HepG2 (cell line): ENCODE data around the gene MOGAT3. TPM values are rescaled to one million over a fixed set of nuclear protein-coding genes. Genes with fewer than 3 reads are reported as not detected.
A peak's percentile ranks its signal among the peaks of the same experiment; 100 is the strongest.

Experiments used
- ATM ChIP-seq: fragments of 450-650 bp; IDR thresholded peaks from 2 replicates; pipeline ENCODE4 v1.7.1; 2017; ENCODE audit warnings: mild to moderate bottlenecking, borderline replicate concordance
- BCL6 ChIP-seq: IDR thresholded peaks from 2 replicates; pipeline ENCODE4 v1.6.1; 2016; ENCODE audit warnings: missing genetic modification reagents, missing compliant biosample characterization
- CBX1 ChIP-seq: IDR thresholded peaks from one replicate; pipeline ENCODE4 v1.6.1; 2016; ENCODE audit warnings: antibody characterized with exemption, low read depth
- MBNL3 ChIP-seq: fragments of 250-450 bp; sonication (Bioruptor Pico); conservative IDR thresholded peaks from 2 replicates; pipeline ENCODE4 v1.8.0; 2022; ENCODE audit warnings: mild to moderate bottlenecking, inconsistent platforms
- PRMT3 ChIP-seq: sonication (generic); formaldehyde crosslinking; IDR thresholded peaks from 2 replicates; pipeline ENCODE4 v1.8.1; 2022; ENCODE audit warnings: low read depth, mild to moderate bottlenecking, moderate library complexity, missing genetic modification reagents, borderline replicate concordance
- RBM22 ChIP-seq: fragments of 200-400 bp; formaldehyde crosslinking; optimal IDR thresholded peaks from 2 replicates; pipeline ENCODE3; 2017; ENCODE audit warnings: mild to moderate bottlenecking, low read length, moderate library complexity
- SP5 ChIP-seq: IDR thresholded peaks from 2 replicates; pipeline ENCODE4 v1.6.1; 2016; ENCODE audit warnings: low read depth, borderline replicate concordance
- SRSF9 ChIP-seq: fragments of 200-400 bp; formaldehyde crosslinking; IDR thresholded peaks from 2 replicates; pipeline ENCODE4 v1.6.1; 2018; ENCODE audit warnings: borderline replicate concordance, mild to moderate bottlenecking, low read depth, low read length; ENCODE audit not compliant: insufficient read depth, poor library complexity, severe bottlenecking
- TCF7 ChIP-seq: sonication (generic); IDR thresholded peaks from 2 replicates; pipeline ENCODE4 v1.6.1; 2016; ENCODE audit warnings: antibody characterized with exemption, low read depth
- YEATS2 ChIP-seq: sonication (generic); formaldehyde crosslinking; IDR thresholded peaks from 2 replicates; pipeline ENCODE4 v1.4.0; 2020; ENCODE audit warnings: missing genetic modification reagents, borderline replicate concordance
- ZFP41 ChIP-seq: sonication (generic); formaldehyde crosslinking; IDR thresholded peaks from 2 replicates; pipeline ENCODE4 v1.4.0; 2020; ENCODE audit warnings: mild to moderate bottlenecking, missing genetic modification reagents, borderline replicate concordance
- ZMYM4 ChIP-seq: sonication (generic); formaldehyde crosslinking; IDR thresholded peaks from 2 replicates; pipeline ENCODE4 v1.8.1; 2023; ENCODE audit warnings: mild to moderate bottlenecking, missing genetic modification reagents
- ZNF263 ChIP-seq: sonication (generic); formaldehyde crosslinking; IDR thresholded peaks from 2 replicates; pipeline ENCODE4 v1.4.0; 2020; ENCODE audit warnings: missing genetic modification reagents
- ZNF34 ChIP-seq: sonication (generic); formaldehyde crosslinking; IDR thresholded peaks from 2 replicates; pipeline ENCODE4 v1.4.0; 2020; ENCODE audit warnings: mild to moderate bottlenecking, missing genetic modification reagents, borderline replicate concordance
- ZNF354B ChIP-seq: sonication (generic); formaldehyde crosslinking; IDR thresholded peaks from 2 replicates; pipeline ENCODE4 v1.8.0; 2022; ENCODE audit warnings: mild to moderate bottlenecking, missing genetic modification reagents
- ZNF639 ChIP-seq: conservative IDR thresholded peaks from 2 replicates; pipeline ENCODE4 v1.6.1; 2018; ENCODE audit warnings: missing genetic modification reagents
- ZNF850 ChIP-seq: sonication (generic); formaldehyde crosslinking; conservative IDR thresholded peaks from 2 replicates; pipeline ENCODE4 v1.9.0; 2021; ENCODE audit warnings: mild to moderate bottlenecking, missing genetic modification reagents
- ZSCAN22 ChIP-seq: sonication (generic); formaldehyde crosslinking; IDR thresholded peaks from 2 replicates; pipeline ENCODE4 v1.4.0; 2020; ENCODE audit warnings: mild to moderate bottlenecking, missing genetic modification reagents
- polyA plus RNA-seq, 8 experiments: library from polyadenylated mRNA; depleted of rRNA in 3 of 8; stranded (reverse) in 7 of 8; unstranded in 1 of 8; fragments of >200 nt; fragmentation: Illumina TruSeq in 4 of 8; extraction: Trizol in 4 of 8; gene quantifications; 2 replicates each; pipeline versions ENCODE4 v1.2.1 to v1.2.3, GENCODE V29; 2011 to 2016; ENCODE audit warnings: low read depth in 4 of 8, missing spikeins in 1 of 8, mixed read lengths in 1 of 8; ENCODE audit not compliant: insufficient read depth in 1 of 8
- total RNA-seq, 5 experiments: library from RNA; depleted of rRNA; stranded (reverse); fragments of >200 nt; fragmentation: Illumina TruSeq; extraction: Trizol; gene quantifications; 2 replicates each; pipeline ENCODE4 v1.2.3, GENCODE V29; 2016; ENCODE audit warnings: low read depth in 1 of 5
- TF ChIP-seq, protein P1 (sequence below): sonication (generic); formaldehyde crosslinking; IDR thresholded peaks from 2 replicates; pipeline ENCODE4 v1.5.0; 2020; ENCODE audit warnings: missing genetic modification reagents, mild to moderate bottlenecking, borderline replicate concordance
- TF ChIP-seq, protein P2 (sequence below), 2 experiments: fragments of 450-650 bp in 1 of 2; sonication (generic) in 1 of 2; formaldehyde crosslinking; IDR thresholded peaks; 2 replicates each; pipeline versions ENCODE4 v1.5.0 to v1.8.0; 2020 to 2022; ENCODE audit warnings: mild to moderate bottlenecking in 1 of 2, missing genetic modification reagents in 1 of 2
- TF ChIP-seq, protein P3 (sequence below): sonication (generic); formaldehyde crosslinking; IDR thresholded peaks from 2 replicates; pipeline ENCODE4 v1.4.0; 2020; ENCODE audit warnings: missing genetic modification reagents
- TF ChIP-seq, protein P4 (sequence below): sonication (generic); formaldehyde crosslinking; IDR thresholded peaks from 2 replicates; pipeline ENCODE4 v1.4.0; 2020; ENCODE audit warnings: missing genetic modification reagents

MOGAT3 gene
- total and polyA plus RNA-seq, 2 of the 13 experiments (the other 11 are each of a cell fraction or from before 2014, with no cell fraction given) = 22.5 to 30.5 TPM

DNA sequence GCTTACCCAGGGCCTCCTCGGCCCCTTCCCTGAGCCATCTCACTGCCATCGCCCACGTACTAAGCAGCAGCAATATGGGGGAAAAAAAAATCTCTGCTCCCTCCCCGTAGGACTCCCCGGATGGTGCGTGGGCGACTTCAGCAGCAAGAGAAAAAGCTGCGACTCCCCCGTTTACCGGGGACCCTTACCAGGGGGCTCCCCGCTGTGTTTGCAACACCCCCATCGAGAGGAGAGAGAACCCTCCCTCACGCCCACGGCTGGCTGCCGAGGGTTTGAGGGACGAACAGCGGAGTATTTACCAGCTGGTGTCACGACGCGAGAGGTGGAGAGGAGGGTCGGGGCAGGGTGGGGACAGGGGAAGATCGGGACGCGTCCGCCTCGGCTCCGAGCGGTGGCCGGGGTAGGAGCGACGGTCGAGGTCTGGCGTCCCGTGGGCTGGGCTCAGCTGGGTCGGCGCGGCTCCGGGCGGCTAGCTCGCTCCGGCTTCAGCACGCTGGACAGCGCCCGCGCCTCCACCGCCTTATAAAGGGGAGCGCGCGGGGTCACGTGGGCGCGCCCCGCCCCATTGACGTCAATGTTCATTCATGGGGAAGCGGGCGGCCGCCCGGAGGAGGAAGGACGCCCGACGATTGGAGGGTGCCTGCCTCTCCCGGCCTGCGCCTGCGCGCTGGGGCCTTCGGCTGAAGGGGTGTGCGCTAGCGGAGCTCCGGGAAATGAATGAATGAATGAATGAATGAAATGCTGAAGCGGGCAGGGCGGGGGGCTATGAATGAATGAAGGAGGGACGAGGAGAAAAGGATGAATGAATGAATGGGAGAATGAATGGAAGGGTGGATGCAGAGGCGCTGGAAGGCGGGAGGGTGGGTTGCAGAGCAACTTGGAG lies 35.5 kb downstream of the MOGAT3 start, which contains the start of gene VGF (continued):
- no peak for TF ChIP-seq CBX1
- peak; percentile 78 for TF ChIP-seq SP5 (CRISPR knock-in tag)
- TF ChIP-seq ZNF850 (CRISPR knock-in tag) = no peak
- peak; percentile 95 for TF ChIP-seq ZMYM4
- TF ChIP-seq, protein P1, sequence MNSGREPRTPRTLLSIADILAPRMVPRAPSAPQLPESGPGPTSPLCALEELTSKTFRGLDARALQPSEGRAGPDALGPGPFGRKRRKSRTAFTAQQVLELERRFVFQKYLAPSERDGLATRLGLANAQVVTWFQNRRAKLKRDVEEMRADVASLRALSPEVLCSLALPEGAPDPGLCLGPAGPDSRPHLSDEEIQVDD (CRISPR knock-in tag) = peak; percentile 98
- no peak for TF ChIP-seq MBNL3
- peak; percentile 84 for TF ChIP-seq ZNF263 (CRISPR knock-in tag)
- TF ChIP-seq, protein P2, sequence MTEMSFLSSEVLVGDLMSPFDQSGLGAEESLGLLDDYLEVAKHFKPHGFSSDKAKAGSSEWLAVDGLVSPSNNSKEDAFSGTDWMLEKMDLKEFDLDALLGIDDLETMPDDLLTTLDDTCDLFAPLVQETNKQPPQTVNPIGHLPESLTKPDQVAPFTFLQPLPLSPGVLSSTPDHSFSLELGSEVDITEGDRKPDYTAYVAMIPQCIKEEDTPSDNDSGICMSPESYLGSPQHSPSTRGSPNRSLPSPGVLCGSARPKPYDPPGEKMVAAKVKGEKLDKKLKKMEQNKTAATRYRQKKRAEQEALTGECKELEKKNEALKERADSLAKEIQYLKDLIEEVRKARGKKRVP (CRISPR knock-in tag; IDR thresholded peaks at IDR 0.05) = peak in 1 of 2 experiments; percentile 87; a peak in 2 of 4 replicates
- no peak for TF ChIP-seq RBM22
- TF ChIP-seq ZSCAN22 (CRISPR knock-in tag) = no peak; the same call in 1 of the 2 replicates
- peak; percentile 95 for TF ChIP-seq ZNF354B (CRISPR knock-in tag)
- TF ChIP-seq, protein P3, sequence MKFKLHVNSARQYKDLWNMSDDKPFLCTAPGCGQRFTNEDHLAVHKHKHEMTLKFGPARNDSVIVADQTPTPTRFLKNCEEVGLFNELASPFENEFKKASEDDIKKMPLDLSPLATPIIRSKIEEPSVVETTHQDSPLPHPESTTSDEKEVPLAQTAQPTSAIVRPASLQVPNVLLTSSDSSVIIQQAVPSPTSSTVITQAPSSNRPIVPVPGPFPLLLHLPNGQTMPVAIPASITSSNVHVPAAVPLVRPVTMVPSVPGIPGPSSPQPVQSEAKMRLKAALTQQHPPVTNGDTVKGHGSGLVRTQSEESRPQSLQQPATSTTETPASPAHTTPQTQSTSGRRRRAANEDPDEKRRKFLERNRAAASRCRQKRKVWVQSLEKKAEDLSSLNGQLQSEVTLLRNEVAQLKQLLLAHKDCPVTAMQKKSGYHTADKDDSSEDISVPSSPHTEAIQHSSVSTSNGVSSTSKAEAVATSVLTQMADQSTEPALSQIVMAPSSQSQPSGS (CRISPR knock-in tag) = peak; percentile 97
- peak; percentile 82 for TF ChIP-seq BCL6 (CRISPR knock-in tag)
- TF ChIP-seq, protein P4, sequence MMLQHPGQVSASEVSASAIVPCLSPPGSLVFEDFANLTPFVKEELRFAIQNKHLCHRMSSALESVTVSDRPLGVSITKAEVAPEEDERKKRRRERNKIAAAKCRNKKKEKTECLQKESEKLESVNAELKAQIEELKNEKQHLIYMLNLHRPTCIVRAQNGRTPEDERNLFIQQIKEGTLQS (CRISPR knock-in tag) = peak; percentile 92
- no peak for TF ChIP-seq ZNF34 (CRISPR knock-in tag)
- no peak for TF ChIP-seq TCF7
- TF ChIP-seq ZNF639 (CRISPR knock-in tag) = peak; percentile 89; the same call in 1 of the 2 replicates
- TF ChIP-seq YEATS2 = peak; percentile 90; the same call in 1 of the 2 replicates
- TF ChIP-seq ATM = no peak
- peak; percentile 99 for TF ChIP-seq PRMT3 (CRISPR knock-in tag)
- TF ChIP-seq SRSF9 = no peak
- peak; percentile 85; the same call in 1 of the 2 replicates for TF ChIP-seq ZFP41
